CD8-positive, alpha-beta memory T cell (primary cell): Measurements from ENCODE around the gene PKMYT1. TPM values are rescaled to one million over a fixed set of nuclear protein-coding genes. Genes with fewer than 3 reads are reported as not detected.
A peak's percentile ranks its signal among the peaks of the same experiment; 100 is the strongest.

Source experiments
- CTCF ChIA-PET: fragments of 350-600 bp; sonication (Branson Sonifier 250); formaldehyde crosslinking; loops from one replicate; lab custom pipeline; 2021; ENCODE audit warnings: antibody characterized with exemption; lab: Charles Lee
- POLR2A ChIA-PET: fragments of 350-600 bp; sonication (Branson Sonifier 250); formaldehyde crosslinking; loops from one replicate; lab custom pipeline; 2021; ENCODE audit warnings: antibody characterized with exemption; lab: Charles Lee
- DNase-seq, 5 donors: peaks; one replicate each; pipeline versions ENCODE4 v3.0.0 to v3.0.0-alpha.2; 2020 to 2022; ENCODE audit warnings: mixed read lengths in 1 of 5
- H3K27ac ChIP-seq: one replicate; pipeline ENCODE4 v1.7.0; 2013; ENCODE audit warnings: low read depth, mild to moderate bottlenecking, low read length, moderate library complexity
- H3K27me3 ChIP-seq: 2 replicates; pipeline ENCODE4 v1.7.0; 2013; ENCODE audit warnings: low read length, mild to moderate bottlenecking; ENCODE audit not compliant: insufficient read depth, poor library complexity, severe bottlenecking
- H3K36me3 ChIP-seq: 2 replicates; pipeline ENCODE4 v1.7.0; 2013; ENCODE audit warnings: mild to moderate bottlenecking, low read length, moderate library complexity; ENCODE audit not compliant: insufficient read depth
- H3K4me1 ChIP-seq: 2 replicates; pipeline ENCODE4 v1.7.0; 2013; ENCODE audit warnings: mild to moderate bottlenecking, low read length, moderate library complexity; ENCODE audit not compliant: insufficient read depth
- H3K4me3 ChIP-seq: 2 replicates; pipeline ENCODE4 v1.7.0; 2013; ENCODE audit warnings: mild to moderate bottlenecking, low read length
- H3K9me3 ChIP-seq: 2 replicates; pipeline ENCODE4 v1.7.0; 2013; ENCODE audit warnings: mild to moderate bottlenecking, low read length
- H3K27ac Mint-ChIP-seq, 8 donors: one replicate each; pipeline ENCODE4 v1.8.0; 2020 to 2021; ENCODE audit warnings: mixed read lengths in 8 of 8, mild to moderate bottlenecking in 6 of 8, inconsistent platforms in 3 of 8, moderate library complexity in 3 of 8
- H3K27me3 Mint-ChIP-seq, 2 donors: one replicate each; pipeline ENCODE4 v1.8.0; 2020 to 2021; ENCODE audit warnings: mixed read lengths in 2 of 2, mild to moderate bottlenecking in 1 of 2, moderate library complexity in 1 of 2
- H3K36me3 Mint-ChIP-seq, 3 donors: one replicate each; pipeline ENCODE4 v1.8.0; 2020 to 2021; ENCODE audit warnings: mixed read lengths in 3 of 3, inconsistent platforms in 1 of 3, mild to moderate bottlenecking in 1 of 3
- H3K4me1 Mint-ChIP-seq, 3 donors: one replicate each; pipeline ENCODE4 v1.8.0; 2020 to 2021; ENCODE audit warnings: mixed read lengths in 3 of 3, inconsistent platforms in 1 of 3, mild to moderate bottlenecking in 1 of 3
- H3K4me3 Mint-ChIP-seq, 7 donors: one replicate each; pipeline ENCODE4 v1.8.0; 2020 to 2021; ENCODE audit warnings: mixed read lengths in 7 of 7, mild to moderate bottlenecking in 6 of 7, moderate library complexity in 4 of 7, inconsistent platforms in 2 of 7
- H3K9me3 Mint-ChIP-seq, 5 donors: one replicate each; pipeline ENCODE4 v1.8.0; 2020 to 2022; ENCODE audit warnings: mixed read lengths in 5 of 5, mild to moderate bottlenecking in 3 of 5, moderate library complexity in 2 of 5, inconsistent platforms in 1 of 5
- polyA plus RNA-seq: library from polyadenylated mRNA; unstranded; fragments of 300-500 nt; fragmentation: Illumina TruSeq; gene quantifications from one replicate; pipeline ENCODE4 v1.2.3, GENCODE V29; 2021
- total RNA-seq, 2 experiments: library from RNA; stranded (reverse); gene quantifications; one replicate each; pipeline ENCODE4 v1.2.3, GENCODE V29; 2021

Gene PKMYT1
- total and polyA plus RNA-seq, 3 experiments from 2014 or later: 0.18 to 112 (median 103) TPM

- peaks cover 8% of the 10 kb centered on the region for H3K4me1 ChIP-seq
- Mint-ChIP-seq H3K4me3 (no peak overlapping the region), H3K9me3 (no peaks in the 10 kb centered on the region), H3K36me3 (peaks cover 4 to 31% (median 8%) of the 10 kb centered on the region in 3 donors), H3K4me1 (peaks cover 15 to 19% (median 17%) of the 10 kb centered on the region in 3 donors), H3K27ac (peak overlapping the region in 1 of 8 donors; percentile 10), H3K27me3 (peaks cover 0 to 1% of the 10 kb centered on the region in 2 donors)
- CTCF ChIA-PET: interaction anchor here (1.0 kb wide), 1 partner anchor 85 kb away, joined by 3 read pairs; no protein-coding TSS in a partner anchor
- no peak for DNase-seq
- no peaks in the 10 kb centered on the region for H3K36me3 ChIP-seq
- POLR2A ChIA-PET: no interaction called here
- no peak overlapping the region for H3K27ac ChIP-seq
- no peak overlapping the region for H3K4me3 ChIP-seq
- H3K27me3 ChIP-seq: no peaks in the 10 kb centered on the region
- no peaks in the 10 kb centered on the region for H3K9me3 ChIP-seq
Observed at GRCh38 chr16:2923481-2923880, 56.8 kb downstream of the PKMYT1 start.

Other genes starting within 250 kb of the PKMYT1 start
- 100 to 1,000 TPM; 517 to 529 TPM for gene SRRM2, start 227.8 kb downstream of the PKMYT1 start, total RNA-seq
- gene SRRM2, start 227.8 kb downstream of the PKMYT1 start, polyA plus RNA-seq: 130 TPM
- gene ELOB, start 203.2 kb downstream of the PKMYT1 start, total RNA-seq: 100 to 1,000 TPM; 322 to 338 TPM
- gene ELOB, start 203.2 kb downstream of the PKMYT1 start, polyA plus RNA-seq: 274 TPM
- gene PRSS33, start 192.9 kb downstream of the PKMYT1 start, total RNA-seq: under 1 TPM; 0.15 to 0.22 TPM
- not detected for gene PRSS33, start 192.9 kb downstream of the PKMYT1 start, polyA plus RNA-seq
- gene PRSS41, start 182.0 kb downstream of the PKMYT1 start, total RNA-seq: not detected
- gene PRSS41, start 182.0 kb downstream of the PKMYT1 start, polyA plus RNA-seq: not detected
- gene PRSS21, start 163.2 kb downstream of the PKMYT1 start, total RNA-seq: 1 to 10 TPM; 8.8 to 9.2 TPM
- gene PRSS21, start 163.2 kb downstream of the PKMYT1 start, polyA plus RNA-seq: 13.6 TPM
- gene ZG16B, start 150.1 kb downstream of the PKMYT1 start, total RNA-seq: under 1 TPM; 0.29 to 0.74 TPM
- not detected for gene ZG16B, start 150.1 kb downstream of the PKMYT1 start, polyA plus RNA-seq
- not detected for gene PRSS22, start 122.3 kb downstream of the PKMYT1 start, total RNA-seq
- not detected for gene PRSS22, start 122.3 kb downstream of the PKMYT1 start, polyA plus RNA-seq
- 10 to 100 TPM; 24.7 to 27.2 TPM for gene FLYWCH2, start 97.2 kb downstream of the PKMYT1 start, total RNA-seq
- 24.0 TPM for gene FLYWCH2, start 97.2 kb downstream of the PKMYT1 start, polyA plus RNA-seq
- gene FLYWCH1, start 68.5 kb downstream of the PKMYT1 start, total RNA-seq: 10 to 100 TPM; 37.2 to 39.8 TPM
- gene FLYWCH1, start 68.5 kb downstream of the PKMYT1 start, polyA plus RNA-seq: 20.9 TPM
- gene KREMEN2, start 16.2 kb downstream of the PKMYT1 start, total RNA-seq: not detected
- not detected for gene KREMEN2, start 16.2 kb downstream of the PKMYT1 start, polyA plus RNA-seq
- 10 to 100 TPM; 38.7 to 39.0 TPM for gene PAQR4, start 11.1 kb downstream of the PKMYT1 start, total RNA-seq
- gene PAQR4, start 11.1 kb downstream of the PKMYT1 start, polyA plus RNA-seq: 1.5 TPM
- gene CLDN9, start 32.5 kb upstream of the PKMYT1 start, total RNA-seq: not detected
- not detected for gene CLDN9, start 32.5 kb upstream of the PKMYT1 start, polyA plus RNA-seq
- gene CLDN6, start 37.7 kb upstream of the PKMYT1 start, total RNA-seq: not detected
- not detected for gene CLDN6, start 37.7 kb upstream of the PKMYT1 start, polyA plus RNA-seq
- gene TNFRSF12A, start 39.9 kb upstream of the PKMYT1 start, total RNA-seq: 1 to 10 TPM; 3.7 to 4.5 TPM
- gene TNFRSF12A, start 39.9 kb upstream of the PKMYT1 start, polyA plus RNA-seq: 2.1 TPM
- 10 to 100 TPM; 25.6 to 26.3 TPM for gene HCFC1R1, start 43.5 kb upstream of the PKMYT1 start, total RNA-seq
- gene HCFC1R1, start 43.5 kb upstream of the PKMYT1 start, polyA plus RNA-seq: 23.7 TPM
- gene THOC6, start 43.6 kb upstream of the PKMYT1 start, total RNA-seq: 10 to 100 TPM; 56.8 to 59.4 TPM
- 46.2 TPM for gene THOC6, start 43.6 kb upstream of the PKMYT1 start, polyA plus RNA-seq
- not detected for gene BICDL2, start 56.5 kb upstream of the PKMYT1 start, total RNA-seq
- gene BICDL2, start 56.5 kb upstream of the PKMYT1 start, polyA plus RNA-seq: not detected
- 1 to 10 TPM; 1.5 to 1.9 TPM for gene MMP25, start 66.1 kb upstream of the PKMYT1 start, total RNA-seq
- 0.90 TPM for gene MMP25, start 66.1 kb upstream of the PKMYT1 start, polyA plus RNA-seq
- 100 to 1,000 TPM; 975 to 992 TPM for gene IL32, start 85.2 kb upstream of the PKMYT1 start, total RNA-seq
- 3,843 TPM for gene IL32, start 85.2 kb upstream of the PKMYT1 start, polyA plus RNA-seq
- under 1 TPM in 1 of 2 experiments, not detected in 1; 0.15 TPM for gene ZSCAN10, start 118.8 kb upstream of the PKMYT1 start, total RNA-seq
- gene ZSCAN10, start 118.8 kb upstream of the PKMYT1 start, polyA plus RNA-seq: not detected
- under 1 TPM in 1 of 2 experiments, not detected in 1; 0.11 TPM for gene ZNF205, start 132.1 kb upstream of the PKMYT1 start, total RNA-seq
- gene ZNF205, start 132.1 kb upstream of the PKMYT1 start, polyA plus RNA-seq: not detected
- gene ZNF213, start 154.6 kb upstream of the PKMYT1 start, total RNA-seq: 10 to 100 TPM; 10.4 to 10.5 TPM
- gene ZNF213, start 154.6 kb upstream of the PKMYT1 start, polyA plus RNA-seq: 3.8 TPM
- gene OR1F1, start 207.8 kb upstream of the PKMYT1 start, total RNA-seq: not detected
- not detected for gene OR1F1, start 207.8 kb upstream of the PKMYT1 start, polyA plus RNA-seq